RWPE1 (cell line): Measurements from ENCODE around the gene XPO4.
A peak's percentile ranks its signal among the peaks of the same experiment; 100 is the strongest.

ENCODE experiments used
- CTCF ChIA-PET: fragments of 350-600 bp; sonication (Branson Sonifier 250); formaldehyde crosslinking; extraction: SDS; loops from one replicate; lab custom pipeline; 2021; lab: Yijun Ruan, JAX
- POLR2A ChIA-PET: fragments of 400-600 bp; formaldehyde crosslinking; extraction: SDS; loops from one replicate; lab custom pipeline; 2020; ENCODE audit warnings: antibody characterized with exemption; ENCODE audit not compliant: low non-redundant PET; lab: Yijun Ruan, JAX
- DNase-seq: peaks from one replicate; pipeline ENCODE4 v3.0.0; 2012; ENCODE audit warnings: low spot score
- H3K27ac ChIP-seq: fragments of 450-650 bp; 2 replicates; pipeline ENCODE4 v1.5.1; 2017
- TF ChIP-seq, protein P1 (sequence below): fragments of 450-650 bp; conservative IDR thresholded peaks from 2 replicates; pipeline ENCODE4 v1.5.1; 2017; ENCODE audit warnings: low read depth, mild to moderate bottlenecking

Gene XPO4

DNA sequence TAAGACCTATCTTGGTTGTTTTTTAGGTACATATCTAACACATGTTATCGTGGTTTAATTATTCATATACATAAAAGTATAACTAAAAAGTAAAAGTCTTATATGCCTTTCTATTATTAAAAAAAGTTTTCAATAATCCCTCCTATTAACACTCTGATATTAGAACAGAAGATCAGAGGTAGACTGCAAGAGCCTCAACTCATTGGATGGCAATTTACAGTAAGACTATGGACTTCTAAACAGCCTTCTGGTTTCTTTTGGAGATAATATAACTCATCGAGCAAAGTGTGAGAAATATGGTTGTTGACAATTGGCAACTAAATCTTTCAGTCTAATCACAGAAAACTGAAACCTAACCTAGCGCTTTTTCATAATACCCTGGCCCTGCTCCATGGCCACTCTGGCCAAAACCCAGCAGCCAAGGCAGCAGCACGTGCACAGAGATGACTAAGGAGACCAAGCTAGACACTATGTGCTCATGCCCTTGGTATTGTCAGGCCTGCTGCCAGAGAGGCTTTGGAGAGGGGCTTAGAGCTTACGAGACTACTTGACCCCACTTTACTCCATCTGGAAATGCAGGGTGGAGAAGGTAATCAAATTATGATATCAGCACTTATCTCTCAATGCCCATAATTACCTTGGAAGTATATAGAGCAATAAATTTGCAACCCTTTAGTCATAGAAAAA lies 88.2 kb downstream of the XPO4 start:
- peak overlapping the region; percentile 87 for H3K27ac ChIP-seq
- ChIA-PET POLR2A (no interaction called here), CTCF (no interaction called here)
- peak; percentile 69 for DNase-seq
- TF ChIP-seq, protein P1, sequence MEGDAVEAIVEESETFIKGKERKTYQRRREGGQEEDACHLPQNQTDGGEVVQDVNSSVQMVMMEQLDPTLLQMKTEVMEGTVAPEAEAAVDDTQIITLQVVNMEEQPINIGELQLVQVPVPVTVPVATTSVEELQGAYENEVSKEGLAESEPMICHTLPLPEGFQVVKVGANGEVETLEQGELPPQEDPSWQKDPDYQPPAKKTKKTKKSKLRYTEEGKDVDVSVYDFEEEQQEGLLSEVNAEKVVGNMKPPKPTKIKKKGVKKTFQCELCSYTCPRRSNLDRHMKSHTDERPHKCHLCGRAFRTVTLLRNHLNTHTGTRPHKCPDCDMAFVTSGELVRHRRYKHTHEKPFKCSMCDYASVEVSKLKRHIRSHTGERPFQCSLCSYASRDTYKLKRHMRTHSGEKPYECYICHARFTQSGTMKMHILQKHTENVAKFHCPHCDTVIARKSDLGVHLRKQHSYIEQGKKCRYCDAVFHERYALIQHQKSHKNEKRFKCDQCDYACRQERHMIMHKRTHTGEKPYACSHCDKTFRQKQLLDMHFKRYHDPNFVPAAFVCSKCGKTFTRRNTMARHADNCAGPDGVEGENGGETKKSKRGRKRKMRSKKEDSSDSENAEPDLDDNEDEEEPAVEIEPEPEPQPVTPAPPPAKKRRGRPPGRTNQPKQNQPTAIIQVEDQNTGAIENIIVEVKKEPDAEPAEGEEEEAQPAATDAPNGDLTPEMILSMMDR, result no peak

DNA sequence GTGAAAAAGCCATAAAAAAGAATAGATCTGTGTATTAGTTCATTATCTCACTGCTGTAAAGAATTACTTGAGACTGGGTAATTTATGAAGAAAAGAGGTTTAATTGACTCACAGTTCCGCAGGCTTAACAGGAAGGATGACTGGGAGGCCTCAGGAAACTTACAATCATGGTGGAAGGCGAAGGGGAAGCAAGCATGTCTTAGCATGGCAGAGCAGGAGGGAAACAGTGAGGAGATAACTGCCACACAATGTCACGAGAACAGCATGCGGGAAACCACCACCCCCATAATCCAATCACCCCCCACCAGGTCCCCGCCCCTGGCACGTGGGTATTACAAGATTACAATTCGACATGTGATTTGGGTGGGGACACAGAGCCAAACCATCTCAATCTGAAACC lies 89.7 kb downstream of the XPO4 start:
- H3K27ac ChIP-seq, result peak overlapping the region; percentile 90
- ChIA-PET POLR2A (no interaction called here), CTCF (no interaction called here)
- DNase-seq, result no peak
- TF ChIP-seq, protein P1, result no peak

- H3K27ac ChIP-seq, result no peak overlapping the region
- ChIA-PET CTCF (interaction anchor here (0.6 kb wide), 1 partner anchor 18 kb away, joined by 3 read pairs; no protein-coding TSS in a partner anchor), POLR2A (no interaction called here)
- DNase-seq, result no peak
- TF ChIP-seq, protein P1, result no peak
Observed at GRCh38 chr13:20810808-20811207, 91.7 kb downstream of the XPO4 start.

DNA sequence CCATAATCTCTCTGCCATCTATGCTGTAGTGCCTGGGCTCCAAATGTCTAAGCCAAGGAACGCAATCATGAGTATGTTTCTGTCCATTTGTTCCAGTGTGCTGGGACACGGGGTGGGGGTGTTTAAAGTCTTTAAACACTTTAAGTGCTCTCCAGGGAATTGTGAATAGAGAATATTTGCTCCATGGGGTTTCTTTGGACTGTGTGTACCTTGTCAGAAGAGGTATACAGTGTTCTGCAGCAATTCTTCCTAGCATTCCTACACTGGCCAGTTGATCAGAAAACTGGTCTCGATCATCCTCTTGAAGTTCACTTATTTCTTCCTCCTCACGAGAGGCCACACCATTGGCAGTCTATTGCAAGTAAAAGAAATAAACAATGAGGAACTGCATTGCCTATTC lies 93.7 kb downstream of the XPO4 start:
- POLR2A ChIA-PET, result no interaction called here
- no peak overlapping the region for H3K27ac ChIP-seq
- TF ChIP-seq, protein P1, result no peak
- no peak for DNase-seq
- CTCF ChIA-PET, result no interaction called here

DNA sequence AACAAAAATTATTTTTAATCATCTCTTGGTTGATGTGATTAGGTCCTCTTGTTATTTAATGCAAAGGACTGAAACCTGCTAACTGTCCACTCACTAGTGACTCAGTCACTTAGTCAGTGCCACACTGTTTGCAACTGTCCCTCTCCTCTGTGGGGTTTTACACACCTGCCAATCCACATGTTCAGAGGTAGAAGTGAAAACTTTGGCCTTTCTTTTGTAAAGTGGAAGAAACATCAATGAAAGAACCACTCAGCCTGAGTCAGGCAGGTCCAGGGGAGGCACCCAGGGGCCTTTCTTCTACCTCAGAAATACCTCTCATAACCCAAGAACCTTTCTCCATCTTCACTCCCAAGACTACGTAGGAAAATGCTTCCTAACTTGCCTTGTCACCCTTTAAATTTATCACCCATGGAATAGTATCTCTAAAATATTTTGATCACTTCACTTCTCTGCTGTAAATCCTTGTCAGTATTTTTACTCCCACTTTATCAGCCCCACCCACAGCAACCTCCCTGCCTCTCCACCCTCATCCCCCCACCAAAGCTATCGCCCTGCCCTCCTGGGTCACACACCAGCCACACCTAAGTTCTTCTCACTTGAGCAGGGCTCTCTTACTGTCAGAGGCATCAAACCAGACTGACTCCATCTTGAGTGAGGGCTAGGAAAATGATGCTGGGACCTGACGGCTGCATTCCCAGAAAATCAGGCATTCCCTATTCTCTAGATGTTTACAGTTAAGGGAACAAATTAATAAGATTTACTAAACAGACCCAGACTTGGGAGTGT lies 99.2 kb downstream of the XPO4 start:
- H3K27ac ChIP-seq, result no peak overlapping the region
- POLR2A ChIA-PET, result no interaction called here
- no peak for DNase-seq
- CTCF ChIA-PET, result no interaction called here
- TF ChIP-seq, protein P1, result no peak

DNA sequence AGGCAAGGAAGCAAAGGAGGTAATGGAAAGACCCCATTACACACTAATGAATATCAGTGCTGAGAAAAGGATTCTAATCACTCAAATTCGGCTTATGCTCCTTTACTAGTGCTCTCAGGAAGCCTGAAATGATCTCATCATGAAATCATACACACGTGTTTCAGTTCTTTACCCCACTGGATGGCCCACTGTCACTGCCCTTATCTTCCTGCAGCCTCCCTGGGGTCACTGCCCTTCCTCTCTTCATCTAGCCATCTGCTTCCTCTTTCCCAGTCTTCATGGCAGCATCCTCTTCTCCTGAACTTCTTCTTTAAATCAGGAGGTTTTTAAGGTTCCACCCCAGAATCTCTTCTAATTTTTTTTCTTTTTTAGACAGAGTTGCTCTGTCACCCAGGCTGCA lies 100.8 kb downstream of the XPO4 start:
- CTCF ChIA-PET, result no interaction called here
- TF ChIP-seq, protein P1, result no peak
- H3K27ac ChIP-seq, result no peak overlapping the region
- POLR2A ChIA-PET, result no interaction called here
- DNase-seq, result no peak
